Stimulated activated memory B cell treated with anti-CD40 and anti-IgM and Interleukin-4, amounts not matched to agents 10 μg/mL and 1 μg/mL and 100 μg/mL, for 72 hours (primary cell): ENCODE data around the gene SEC24C.

ENCODE experiments used
- ATAC-seq: fragments of 150-1000 bp; cut with Tn5 transposase; 2 replicates; pipeline ENCODE4 v1.10.0; 2021
- H3K27ac Mint-ChIP-seq: one replicate; pipeline ENCODE4 v1.8.0; 2022; ENCODE audit warnings: mild to moderate bottlenecking, mixed read lengths
- H3K27me3 Mint-ChIP-seq: one replicate; pipeline ENCODE4 v1.8.0; 2022; ENCODE audit warnings: mixed read lengths
- H3K36me3 Mint-ChIP-seq: one replicate; pipeline ENCODE4 v1.8.0; 2022; ENCODE audit warnings: mixed read lengths
- H3K4me1 Mint-ChIP-seq: one replicate; pipeline ENCODE4 v1.8.0; 2022; ENCODE audit warnings: mixed read lengths
- H3K4me3 Mint-ChIP-seq: one replicate; pipeline ENCODE4 v1.8.0; 2022; ENCODE audit warnings: mild to moderate bottlenecking, moderate library complexity, mixed read lengths
- H3K9me3 Mint-ChIP-seq: one replicate; pipeline ENCODE4 v1.8.0; 2022; ENCODE audit warnings: mixed read lengths

SEC24C gene

GRCh38 chr10:73818402-73818801, 74.2 kb downstream of the SEC24C start:
- peaks cover 34% of the 10 kb centered on the region for H3K36me3 Mint-ChIP-seq
- ATAC-seq: no peak
- no peak overlapping the region for H3K27ac Mint-ChIP-seq
- no peaks in the 10 kb centered on the region for H3K9me3 Mint-ChIP-seq
- no peaks in the 10 kb centered on the region for H3K4me1 Mint-ChIP-seq
- H3K27me3 Mint-ChIP-seq: no peaks in the 10 kb centered on the region
- no peak overlapping the region for H3K4me3 Mint-ChIP-seq

DNA sequence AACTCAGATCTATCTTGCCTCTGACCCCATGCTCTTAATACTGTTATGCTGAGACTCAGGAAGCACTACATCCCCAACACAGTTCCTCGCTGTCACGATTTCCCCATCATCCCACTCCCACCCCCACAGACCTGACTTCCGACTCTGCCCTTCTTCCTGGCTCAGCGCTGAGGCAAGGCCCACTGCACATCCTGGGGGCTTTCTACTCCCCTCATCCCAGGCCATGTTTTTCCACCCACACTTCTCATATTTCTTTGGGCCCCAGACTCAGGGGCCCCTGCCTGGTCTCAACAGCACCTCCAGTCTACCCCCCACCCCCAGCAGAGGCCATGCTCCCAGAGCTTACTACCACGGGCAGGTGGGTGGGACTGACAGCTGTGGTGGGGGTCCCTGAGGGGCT, 74.9 kb downstream of the SEC24C start:
- H3K4me3 Mint-ChIP-seq: no peak overlapping the region
- peaks cover 29% of the 10 kb centered on the region for H3K36me3 Mint-ChIP-seq
- H3K4me1 Mint-ChIP-seq: no peaks in the 10 kb centered on the region

DNA sequence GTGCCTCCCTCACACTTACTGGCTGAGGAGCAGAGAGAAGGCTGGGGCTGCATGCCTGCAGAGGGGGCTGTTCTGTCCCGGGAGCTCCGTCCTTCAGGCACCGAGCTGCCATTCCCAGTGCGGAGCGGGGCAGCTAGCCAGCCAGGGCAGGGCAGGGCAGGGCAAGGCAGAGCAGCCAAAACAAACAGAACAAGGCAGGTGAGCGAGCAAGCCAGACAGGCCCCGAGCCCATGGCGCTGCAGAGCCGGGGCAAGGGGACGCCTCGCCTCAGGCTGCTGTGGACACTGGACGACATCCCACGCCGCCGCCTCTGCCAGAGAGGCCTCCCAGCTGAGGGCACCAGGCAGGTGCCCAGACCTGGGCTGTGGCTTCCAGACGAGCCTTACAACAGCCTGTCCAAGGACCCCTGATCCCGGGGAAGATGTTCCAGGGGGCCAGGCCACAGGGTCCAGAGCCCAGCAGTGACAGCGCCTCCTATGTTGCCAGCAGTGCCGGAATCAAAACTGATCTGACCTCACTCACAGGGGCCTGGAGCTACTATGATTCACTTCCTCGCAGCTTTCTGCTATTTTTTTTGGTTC, 75.4 kb downstream of the SEC24C start:
- H3K4me1 Mint-ChIP-seq: no peaks in the 10 kb centered on the region
- no peak for ATAC-seq
- no peaks in the 10 kb centered on the region for H3K27me3 Mint-ChIP-seq
- H3K4me3 Mint-ChIP-seq: no peak overlapping the region
- H3K36me3 Mint-ChIP-seq: peaks cover 32% of the 10 kb centered on the region
- H3K9me3 Mint-ChIP-seq: no peaks in the 10 kb centered on the region
- no peak overlapping the region for H3K27ac Mint-ChIP-seq

More for the DNA sequence above, 74.9 kb downstream of the SEC24C start:
- no peaks in the 10 kb centered on the region for H3K9me3 Mint-ChIP-seq
- no peaks in the 10 kb centered on the region for H3K27me3 Mint-ChIP-seq
- no peak for ATAC-seq
- H3K27ac Mint-ChIP-seq: no peak overlapping the region
